Endodermal cell (in vitro differentiated cells): Measurements from ENCODE around the gene ASCL2. TPM values are rescaled to one million over a fixed set of nuclear protein-coding genes. Genes with fewer than 3 reads are reported as not detected.

Experiments used
- DNase-seq: peaks from one replicate; pipeline ENCODE4 v3.0.0-alpha.2; 2017
- H3K27ac ChIP-seq: 2 replicates; pipeline ENCODE4 v1.5.1; 2013; ENCODE audit warnings: mild to moderate bottlenecking, low read depth, low read length, moderate library complexity
- H3K27me3 ChIP-seq: 2 replicates; pipeline ENCODE4 v1.6.1; 2013; ENCODE audit warnings: mild to moderate bottlenecking, low read length, moderate library complexity; ENCODE audit not compliant: insufficient read depth, control insufficient read depth, poor library complexity, severe bottlenecking
- H3K36me3 ChIP-seq: 2 replicates; pipeline ENCODE4 v1.7.0; 2013; ENCODE audit warnings: mild to moderate bottlenecking, low read length, moderate library complexity; ENCODE audit not compliant: control insufficient read depth, insufficient read depth
- H3K4me1 ChIP-seq: one replicate; pipeline ENCODE4 v1.7.0; 2013; ENCODE audit warnings: low read length; ENCODE audit not compliant: control insufficient read depth, insufficient read depth
- H3K4me3 ChIP-seq: 2 replicates; pipeline ENCODE4 v1.5.1; 2013; ENCODE audit warnings: mild to moderate bottlenecking, low read length, moderate library complexity
- H3K9ac ChIP-seq: 2 replicates; pipeline ENCODE4 v1.6.1; 2013; ENCODE audit warnings: mild to moderate bottlenecking, low read length, moderate library complexity; ENCODE audit not compliant: poor library complexity, severe bottlenecking; ENCODE audit errors: extremely low read depth
- H3K9me3 ChIP-seq: 2 replicates; pipeline ENCODE4 v1.6.1; 2013; ENCODE audit warnings: mild to moderate bottlenecking, low read length, moderate library complexity; ENCODE audit not compliant: control insufficient read depth
- H3K27ac Mint-ChIP-seq: 2 replicates; pipeline ENCODE4 v1.8.0; 2020; ENCODE audit warnings: mixed read lengths
- H3K27me3 Mint-ChIP-seq: 2 replicates; pipeline ENCODE4 v1.8.0; 2021; ENCODE audit warnings: mild to moderate bottlenecking, mixed read lengths; ENCODE audit not compliant: insufficient read depth
- H3K36me3 Mint-ChIP-seq: 2 replicates; pipeline ENCODE4 v1.8.0; 2020; ENCODE audit warnings: low read depth, mixed read lengths
- H3K4me1 Mint-ChIP-seq: 2 replicates; pipeline ENCODE4 v1.8.0; 2020; ENCODE audit warnings: mixed read lengths
- H3K4me3 Mint-ChIP-seq: 2 replicates; pipeline ENCODE4 v1.8.0; 2020; ENCODE audit warnings: mild to moderate bottlenecking, moderate library complexity, mixed read lengths
- H3K9me3 Mint-ChIP-seq: 2 replicates; pipeline ENCODE4 v1.8.0; 2020; ENCODE audit warnings: mild to moderate bottlenecking, mixed read lengths
- CTCF ChIP-seq: fragments of 200-600 bp; sonication (generic); conservative IDR thresholded peaks from 2 replicates; pipeline ENCODE4 v1.5.0; 2021; ENCODE audit warnings: antibody characterized with exemption, mild to moderate bottlenecking
- WGBS, 2 experiments: methylation state at CpG; one replicate each; pipeline versions ENCODE4 v1.1.5 to v1.1.7; 2013; ENCODE audit warnings: missing lambda C conversion rate in 2 of 2, mixed read lengths in 1 of 2; ENCODE audit not compliant: insufficient coverage in 1 of 2, insufficient read length in 1 of 2; 5-methylcytosine and 5-hydroxymethylcytosine counted together
- total RNA-seq, 2 donors: library from RNA; stranded (reverse); fragmentation: NEBNext Ultra II Directional in 1 of 2; extraction: Animal tissue kit (Norgen Biotek cat#: 25700) in 1 of 2; gene quantifications; 2 replicates in 1 of 2; 3 replicates in 1 of 2; pipeline ENCODE4 v1.2.1, GENCODE V29; 2021

Gene ASCL2
- total RNA-seq, 2 donors from 2014 or later, result not detected

GRCh38 chr11:2299773-2300172, 29.4 kb upstream of the ASCL2 start:
- no peak for TF ChIP-seq CTCF
- H3K27ac ChIP-seq, result no peak overlapping the region
- H3K4me1 ChIP-seq, result no peaks in the 10 kb centered on the region
- peak; percentile 40 for DNase-seq
- Mint-ChIP-seq H3K27ac (no peak overlapping the region), H3K9me3 (no peaks in the 10 kb centered on the region), H3K4me1 (no peaks in the 10 kb centered on the region), H3K27me3 (peaks cover 9% of the 10 kb centered on the region), H3K4me3 (no peak overlapping the region), H3K36me3 (no peaks in the 10 kb centered on the region)
- no peaks in the 10 kb centered on the region for H3K36me3 ChIP-seq
- H3K27me3 ChIP-seq, result no peaks in the 10 kb centered on the region
- H3K9me3 ChIP-seq, result no peaks in the 10 kb centered on the region
- H3K4me3 ChIP-seq, result no peak overlapping the region
- WGBS, 2 experiments, result 85 to 100% methylated on average over 2 to 8 of the region's 10 CpGs
- H3K9ac ChIP-seq, result no peak overlapping the region

DNA sequence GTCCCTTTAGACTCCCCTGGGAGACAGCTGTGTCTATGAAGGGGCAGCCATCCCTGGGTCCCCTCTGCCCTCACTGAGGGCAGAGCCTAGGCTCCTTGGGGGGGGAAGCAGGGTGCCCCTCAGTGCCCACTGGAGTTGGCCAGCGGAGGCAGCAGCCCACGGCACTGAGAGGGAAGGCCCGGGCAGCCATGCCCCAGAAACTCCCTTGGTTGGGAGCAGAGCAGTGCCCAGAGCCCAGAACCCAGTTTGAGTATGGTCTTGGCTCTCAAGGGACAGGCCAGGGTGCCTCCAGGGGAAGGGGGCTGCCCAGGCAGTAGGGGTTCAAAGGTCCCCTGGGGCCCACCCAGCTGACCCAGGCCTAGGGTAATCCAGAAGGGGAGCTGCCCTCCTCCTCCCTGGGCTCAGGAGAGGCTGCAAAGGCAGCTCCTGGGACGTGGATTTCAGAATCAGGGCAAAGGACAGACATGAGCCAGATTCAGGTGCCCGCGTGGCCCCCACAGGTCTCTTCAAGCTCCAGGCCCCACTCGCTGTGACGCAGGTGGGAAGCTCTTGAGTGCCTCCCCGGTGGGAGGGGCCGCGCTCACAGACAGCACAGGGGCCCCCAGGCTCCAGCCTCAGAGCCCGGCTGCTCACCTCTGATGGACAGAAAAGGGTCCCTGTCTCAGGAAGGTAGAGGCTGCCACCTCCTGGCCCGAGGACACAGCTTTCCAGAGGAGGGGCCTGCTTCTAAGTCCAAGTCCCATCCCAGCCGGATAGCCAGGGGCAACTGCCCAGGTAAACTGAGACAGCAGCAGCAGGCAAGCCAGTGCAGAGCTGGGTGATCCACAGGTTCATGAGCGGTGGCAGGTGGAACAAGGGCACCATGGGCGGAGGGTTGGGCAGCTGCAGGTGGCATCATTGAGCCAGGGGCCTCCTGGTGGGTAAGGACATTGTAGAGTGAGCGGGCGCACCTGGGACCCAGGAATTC, 28.7 kb upstream of the ASCL2 start:
- no peak overlapping the region for H3K27ac ChIP-seq
- H3K4me1 Mint-ChIP-seq, result no peaks in the 10 kb centered on the region
- H3K4me1 ChIP-seq, result no peaks in the 10 kb centered on the region
- DNase-seq, result peak; percentile 86
- no peaks in the 10 kb centered on the region for H3K27me3 ChIP-seq
- H3K36me3 ChIP-seq, result no peaks in the 10 kb centered on the region
- H3K9me3 Mint-ChIP-seq, result no peaks in the 10 kb centered on the region
- H3K9ac ChIP-seq, result no peak overlapping the region
- no peak overlapping the region for H3K4me3 Mint-ChIP-seq
- H3K27ac Mint-ChIP-seq, result no peak overlapping the region
- no peak overlapping the region for H3K4me3 ChIP-seq
- TF ChIP-seq CTCF, result peak; percentile 80
- peaks cover 12% of the 10 kb centered on the region for H3K27me3 Mint-ChIP-seq
- H3K9me3 ChIP-seq, result no peaks in the 10 kb centered on the region
- H3K36me3 Mint-ChIP-seq, result no peaks in the 10 kb centered on the region
- 61 to 78% methylated on average over 10 to 18 of the region's 18 CpGs for WGBS, 2 experiments

- H3K9me3 ChIP-seq, result no peaks in the 10 kb centered on the region
- H3K27me3 Mint-ChIP-seq, result peaks cover 15% of the 10 kb centered on the region
- peak; percentile 30 for DNase-seq
Observed at GRCh38 chr11:2298131-2298794, 27.9 kb upstream of the ASCL2 start.

More at GRCh38 chr11:2298131-2298794, 27.9 kb upstream of the ASCL2 start:
- Histone ChIP-seq H3K27ac (no peak overlapping the region), H3K27me3 (peaks cover 6% of the 10 kb centered on the region), H3K9ac (no peak overlapping the region), H3K4me3 (no peak overlapping the region), H3K4me1 (no peaks in the 10 kb centered on the region), H3K36me3 (no peaks in the 10 kb centered on the region)
- H3K4me1 Mint-ChIP-seq, result no peaks in the 10 kb centered on the region
- no peak overlapping the region for H3K4me3 Mint-ChIP-seq
- H3K9me3 Mint-ChIP-seq, result no peaks in the 10 kb centered on the region
- no peaks in the 10 kb centered on the region for H3K36me3 Mint-ChIP-seq
- 86 to 93% methylated on average over 10 to 14 of the region's 14 CpGs for WGBS, 2 experiments
- no peak for TF ChIP-seq CTCF
- H3K27ac Mint-ChIP-seq, result no peak overlapping the region
